Retina (tissue), 1 donor: Measurements from ENCODE around the gene CCL22.
A peak's percentile ranks its signal among the peaks of the same experiment; 100 is the strongest.

Experiments used
- DNase-seq: peaks from one replicate; pipeline ENCODE4 v3.0.0-alpha.2; 2016

The CCL22 gene

DNA sequence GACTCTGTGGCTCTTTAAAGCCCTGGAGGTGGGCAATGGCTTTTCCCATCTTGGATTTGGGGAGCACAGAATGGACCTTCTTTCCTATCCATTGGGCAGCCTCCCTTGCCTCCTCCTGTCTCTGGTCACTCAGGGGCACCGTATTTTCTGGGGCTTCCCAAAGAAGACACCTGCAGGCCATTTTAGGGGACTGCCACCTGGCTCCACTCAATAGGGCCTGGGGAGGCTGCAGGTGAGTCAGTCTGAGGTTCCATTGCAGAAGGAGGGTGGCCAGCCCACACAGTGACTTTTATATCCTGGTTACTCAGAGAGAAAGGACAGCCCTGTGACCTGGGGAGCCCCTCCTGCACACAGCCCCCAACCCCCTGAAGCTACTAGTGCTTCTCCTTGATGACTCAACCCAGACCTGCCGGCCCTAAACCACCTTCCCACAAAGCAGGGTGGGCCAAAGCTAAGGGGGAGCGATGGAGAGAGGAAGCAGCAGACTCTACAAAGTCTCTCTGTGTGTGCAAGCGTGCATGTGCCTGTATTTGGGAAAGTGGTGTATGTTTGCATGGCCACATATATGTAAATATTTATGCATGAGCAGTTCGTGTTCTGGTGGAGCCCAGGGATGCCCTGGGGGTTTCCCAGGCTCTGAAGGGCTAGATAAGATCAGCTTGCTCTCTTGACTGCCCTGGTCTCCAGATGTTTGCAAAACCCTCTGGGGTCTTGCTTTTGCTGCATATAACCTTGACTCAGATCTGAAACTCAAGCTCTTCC lies 18.7 kb downstream of the CCL22 start:
- DNase-seq = peak; percentile 9

DNA sequence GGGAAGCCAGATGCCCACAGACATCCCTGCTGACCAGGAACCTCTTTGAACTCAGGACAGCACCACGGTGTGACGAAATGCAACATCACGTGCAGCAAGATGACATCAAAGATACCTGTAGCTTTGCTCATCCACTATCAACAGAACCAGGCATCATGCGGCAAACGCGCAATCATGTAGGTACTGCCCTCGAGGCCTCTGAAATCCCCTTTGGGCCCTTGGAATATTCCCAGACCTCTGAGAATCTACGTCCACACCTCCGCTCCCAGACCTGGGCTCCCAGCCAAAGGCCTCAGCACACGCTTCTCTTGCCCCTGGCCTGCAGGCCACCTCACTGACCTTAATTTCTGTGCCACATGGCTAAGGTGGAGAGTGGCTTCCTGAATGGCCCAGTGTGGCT lies 21.0 kb downstream of the CCL22 start:
- no peak for DNase-seq

GRCh38 chr16:57380671-57381462 lies 22.3 kb downstream of the CCL22 start:
- DNase-seq = no peak

DNA sequence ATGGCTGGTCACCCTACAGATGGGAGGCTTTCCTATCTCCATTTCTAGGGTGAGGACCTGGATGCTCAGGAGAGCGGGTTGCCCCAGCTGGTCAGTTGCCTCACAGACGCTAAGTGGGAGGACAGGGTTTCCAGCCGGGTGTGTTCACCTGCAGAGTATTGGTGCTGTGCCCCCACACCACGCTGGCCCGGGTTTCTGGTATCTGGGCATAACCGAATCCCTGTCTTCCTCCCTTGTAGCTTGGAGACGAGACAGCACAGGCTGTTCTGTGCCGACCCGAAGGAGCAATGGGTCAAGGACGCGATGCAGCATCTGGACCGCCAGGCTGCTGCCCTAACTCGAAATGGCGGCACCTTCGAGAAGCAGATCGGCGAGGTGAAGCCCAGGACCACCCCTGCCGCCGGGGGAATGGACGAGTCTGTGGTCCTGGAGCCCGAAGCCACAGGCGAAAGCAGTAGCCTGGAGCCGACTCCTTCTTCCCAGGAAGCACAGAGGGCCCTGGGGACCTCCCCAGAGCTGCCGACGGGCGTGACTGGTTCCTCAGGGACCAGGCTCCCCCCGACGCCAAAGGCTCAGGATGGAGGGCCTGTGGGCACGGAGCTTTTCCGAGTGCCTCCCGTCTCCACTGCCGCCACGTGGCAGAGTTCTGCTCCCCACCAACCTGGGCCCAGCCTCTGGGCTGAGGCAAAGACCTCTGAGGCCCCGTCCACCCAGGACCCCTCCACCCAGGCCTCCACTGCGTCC lies 23.4 kb downstream of the CCL22 start:
- DNase-seq = no peak

DNA sequence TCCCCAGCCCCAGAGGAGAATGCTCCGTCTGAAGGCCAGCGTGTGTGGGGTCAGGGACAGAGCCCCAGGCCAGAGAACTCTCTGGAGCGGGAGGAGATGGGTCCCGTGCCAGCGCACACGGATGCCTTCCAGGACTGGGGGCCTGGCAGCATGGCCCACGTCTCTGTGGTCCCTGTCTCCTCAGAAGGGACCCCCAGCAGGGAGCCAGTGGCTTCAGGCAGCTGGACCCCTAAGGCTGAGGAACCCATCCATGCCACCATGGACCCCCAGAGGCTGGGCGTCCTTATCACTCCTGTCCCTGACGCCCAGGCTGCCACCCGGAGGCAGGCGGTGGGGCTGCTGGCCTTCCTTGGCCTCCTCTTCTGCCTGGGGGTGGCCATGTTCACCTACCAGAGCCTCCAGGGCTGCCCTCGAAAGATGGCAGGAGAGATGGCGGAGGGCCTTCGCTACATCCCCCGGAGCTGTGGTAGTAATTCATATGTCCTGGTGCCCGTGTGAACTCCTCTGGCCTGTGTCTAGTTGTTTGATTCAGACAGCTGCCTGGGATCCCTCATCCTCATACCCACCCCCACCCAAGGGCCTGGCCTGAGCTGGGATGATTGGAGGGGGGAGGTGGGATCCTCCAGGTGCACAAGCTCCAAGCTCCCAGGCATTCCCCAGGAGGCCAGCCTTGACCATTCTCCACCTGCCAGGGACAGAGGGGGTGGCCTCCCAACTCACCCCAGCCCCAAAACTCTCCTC lies 24.1 kb downstream of the CCL22 start:
- DNase-seq = no peak

- DNase-seq = no peak
These were observed 25.0 kb downstream of the CCL22 start for GRCh38 chr16:57383276-57384247.

DNA sequence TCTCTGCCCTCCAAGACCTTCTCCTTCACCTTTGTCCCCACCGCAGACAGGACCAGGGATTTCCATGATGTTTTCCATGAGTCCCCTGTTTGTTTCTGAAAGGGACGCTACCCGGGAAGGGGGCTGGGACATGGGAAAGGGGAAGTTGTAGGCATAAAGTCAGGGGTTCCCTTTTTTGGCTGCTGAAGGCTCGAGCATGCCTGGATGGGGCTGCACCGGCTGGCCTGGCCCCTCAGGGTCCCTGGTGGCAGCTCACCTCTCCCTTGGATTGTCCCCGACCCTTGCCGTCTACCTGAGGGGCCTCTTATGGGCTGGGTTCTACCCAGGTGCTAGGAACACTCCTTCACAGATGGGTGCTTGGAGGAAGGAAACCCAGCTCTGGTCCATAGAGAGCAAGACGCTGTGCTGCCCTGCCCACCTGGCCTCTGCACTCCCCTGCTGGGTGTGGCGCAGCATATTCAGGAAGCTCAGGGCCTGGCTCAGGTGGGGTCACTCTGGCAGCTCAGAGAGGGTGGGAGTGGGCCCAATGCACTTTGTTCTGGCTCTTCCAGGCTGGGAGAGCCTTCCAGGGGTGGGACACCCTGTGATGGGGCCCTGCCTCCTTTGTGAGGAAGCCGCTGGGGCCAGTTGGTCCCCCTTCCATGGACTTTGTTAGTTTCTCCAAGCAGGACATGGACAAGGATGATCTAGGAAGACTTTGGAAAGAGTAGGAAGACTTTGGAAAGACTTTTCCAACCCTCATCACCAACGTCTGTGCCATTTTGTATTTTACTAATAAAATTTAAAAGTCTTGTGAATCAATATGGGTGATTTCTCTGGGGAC lies 25.9 kb downstream of the CCL22 start:
- DNase-seq = no peak

DNA sequence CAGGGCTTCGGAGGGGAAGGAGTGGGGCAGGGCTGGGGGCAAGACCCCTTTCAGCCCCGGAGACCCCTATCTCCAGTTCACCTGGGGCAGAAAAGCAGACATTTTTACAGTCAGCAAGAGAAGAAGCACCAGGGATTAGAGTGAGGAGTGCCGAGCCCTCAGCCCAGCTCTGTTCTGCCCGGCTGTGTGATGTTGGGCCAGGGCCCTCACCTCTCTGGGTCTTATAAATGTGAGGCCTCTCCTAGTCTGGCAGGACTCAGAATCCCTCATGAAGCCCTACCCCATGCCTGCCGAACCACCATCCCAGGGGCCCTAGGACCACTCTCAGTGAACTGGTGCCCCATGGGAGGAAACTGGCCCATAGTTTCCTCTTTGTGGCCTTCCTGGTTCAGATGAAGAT lies 26.5 kb downstream of the CCL22 start:
- DNase-seq = no peak

GRCh38 chr16:57386381-57386951 lies 27.9 kb downstream of the CCL22 start:
- DNase-seq = no peak

- no peak for DNase-seq
These were observed 29.2 kb downstream of the CCL22 start for GRCh38 chr16:57387598-57388354.

GRCh38 chr16:57388359-57389086 lies 29.9 kb downstream of the CCL22 start:
- no peak for DNase-seq

DNA sequence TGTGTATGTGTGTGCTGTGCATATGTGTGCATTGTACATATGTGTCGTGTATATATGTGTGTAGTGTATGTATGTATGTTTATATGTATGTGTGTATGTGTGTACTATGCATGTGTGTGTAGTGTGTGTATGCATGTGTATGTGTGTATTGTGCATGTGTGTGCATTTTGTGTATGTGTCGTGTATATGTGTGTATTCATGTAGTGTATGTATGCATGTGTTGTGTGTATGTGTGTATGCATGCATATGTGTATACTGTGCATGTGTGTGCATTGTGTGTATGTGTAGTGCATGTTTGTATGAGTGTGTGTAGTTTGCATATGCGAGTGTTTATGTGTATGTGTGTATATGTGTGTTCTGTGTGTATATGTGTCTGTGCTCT lies 30.5 kb downstream of the CCL22 start:
- DNase-seq = no peak

- DNase-seq = no peak
These were observed 32.2 kb downstream of the CCL22 start for GRCh38 chr16:57390636-57391295.

DNA sequence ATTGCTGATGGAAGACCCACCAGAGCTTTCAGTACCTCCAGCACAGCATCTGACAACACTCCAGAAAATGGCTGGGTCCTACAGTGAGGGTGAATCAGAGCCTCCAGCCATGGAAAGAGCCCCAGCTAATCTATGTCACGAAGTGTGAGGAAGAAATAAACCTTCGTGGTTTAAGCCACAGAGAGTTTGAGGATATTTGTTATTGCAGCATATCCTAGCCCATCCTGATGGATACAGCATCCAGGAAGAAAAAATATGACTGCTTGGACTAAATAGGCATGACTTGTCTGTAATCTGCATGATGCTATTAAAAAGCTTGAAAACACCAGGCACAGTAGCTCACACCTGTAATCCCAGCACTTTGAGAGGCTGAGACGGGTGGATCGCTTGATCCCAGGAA lies 32.7 kb downstream of the CCL22 start:
- DNase-seq = no peak

- DNase-seq = no peak
These were observed 33.1 kb downstream of the CCL22 start for GRCh38 chr16:57391708-57392107.

- no peak for DNase-seq
These were observed 34.1 kb downstream of the CCL22 start for GRCh38 chr16:57392694-57393093.

GRCh38 chr16:57394444-57394843 lies 35.9 kb downstream of the CCL22 start:
- no peak for DNase-seq

- DNase-seq = no peak
These were observed 36.4 kb downstream of the CCL22 start for GRCh38 chr16:57395026-57395425.
